Measurements from ENCODE around the gene CDH23.

CDH23 gene

DNA sequence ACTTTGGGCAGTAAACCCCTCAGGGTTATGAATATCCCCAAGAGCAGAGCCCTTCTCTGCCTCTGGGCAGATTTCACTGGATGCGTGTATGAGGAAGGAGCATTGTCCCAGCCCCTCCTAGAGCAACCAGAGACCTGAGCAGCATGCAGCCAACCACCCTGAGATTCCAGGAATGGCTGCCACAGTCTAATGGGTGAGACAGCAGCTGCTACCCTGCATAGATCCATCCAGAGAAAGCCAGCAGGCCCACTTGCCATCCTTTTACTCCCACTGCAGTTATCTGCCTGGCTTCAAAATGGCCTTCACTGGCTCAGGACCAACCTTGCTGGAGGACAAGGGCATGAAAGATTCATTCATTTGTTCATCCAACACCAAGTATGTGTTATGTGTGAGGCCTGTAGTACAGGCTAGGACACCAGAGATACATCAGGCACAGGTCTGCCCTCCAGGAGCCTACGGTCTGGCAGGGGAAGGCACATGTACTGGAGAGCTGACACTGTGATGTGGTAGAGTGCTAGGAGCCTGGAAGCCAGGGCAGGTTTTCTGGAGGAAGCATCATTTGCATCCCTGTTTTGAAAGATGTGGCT is 349.0 kb downstream of the CDH23 start:
- no peak for DNase-seq (ENCODE audit: low spot score)

GRCh38 chr10:71746344-71747037 is 349.8 kb downstream of the CDH23 start:
- DNase-seq (ENCODE audit: low spot score) = no peak

GRCh38 chr10:71747039-71747531 is 350.4 kb downstream of the CDH23 start:
- DNase-seq (ENCODE audit: low spot score) = no peak

DNA sequence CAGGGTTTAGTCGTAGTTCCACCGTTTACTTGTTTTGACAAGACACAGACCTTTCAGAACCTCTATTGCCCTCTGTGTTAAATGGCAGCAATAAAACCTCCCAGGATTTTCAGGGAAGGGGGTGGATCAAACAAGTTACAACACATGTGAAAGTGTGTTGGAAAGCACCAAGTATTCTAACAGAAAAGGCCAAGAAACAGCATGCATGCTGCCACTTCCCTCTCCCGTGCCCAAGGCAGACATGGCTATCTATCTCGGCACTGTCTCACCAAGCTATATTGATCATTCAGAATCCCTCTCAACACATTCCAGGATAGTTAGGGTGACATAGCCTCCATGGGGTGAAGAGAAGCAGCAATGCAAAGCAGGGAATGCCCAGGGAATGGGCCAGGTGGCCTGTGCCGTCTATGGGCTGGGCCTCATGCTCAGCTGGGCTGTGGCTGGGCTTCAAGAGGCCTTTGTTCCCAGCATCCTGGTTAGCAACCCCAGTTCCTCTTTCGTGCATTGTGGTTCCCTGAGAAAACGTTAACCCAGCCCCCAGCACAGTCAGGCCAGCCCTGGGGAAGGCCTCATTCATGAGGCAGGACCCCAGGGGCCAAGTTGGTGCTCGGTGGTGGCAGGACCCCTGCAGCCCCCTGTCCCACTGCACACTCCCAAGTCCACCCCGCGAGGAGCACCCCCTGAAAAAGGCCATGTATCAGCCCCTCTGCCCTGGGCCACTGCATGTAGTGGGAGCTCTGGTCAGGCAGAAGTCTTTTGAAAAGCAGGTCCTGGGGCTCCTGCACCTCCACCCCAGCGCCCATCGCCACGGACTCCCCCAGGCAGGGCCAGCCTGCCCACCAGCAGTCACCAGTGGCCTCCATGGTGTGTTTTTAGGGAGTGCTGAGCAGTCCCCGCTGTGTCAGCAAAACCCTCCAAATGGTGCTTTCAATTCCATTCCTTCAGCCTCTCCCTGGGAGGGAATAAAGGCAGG is 351.1 kb downstream of the CDH23 start:
- DNase-seq (ENCODE audit: low spot score) = no peak

GRCh38 chr10:71748671-71749191 is 352.0 kb downstream of the CDH23 start:
- no peak for DNase-seq (ENCODE audit: low spot score)

GRCh38 chr10:71749396-71749795 is 352.7 kb downstream of the CDH23 start:
- no peak for DNase-seq (ENCODE audit: low spot score)

DNA sequence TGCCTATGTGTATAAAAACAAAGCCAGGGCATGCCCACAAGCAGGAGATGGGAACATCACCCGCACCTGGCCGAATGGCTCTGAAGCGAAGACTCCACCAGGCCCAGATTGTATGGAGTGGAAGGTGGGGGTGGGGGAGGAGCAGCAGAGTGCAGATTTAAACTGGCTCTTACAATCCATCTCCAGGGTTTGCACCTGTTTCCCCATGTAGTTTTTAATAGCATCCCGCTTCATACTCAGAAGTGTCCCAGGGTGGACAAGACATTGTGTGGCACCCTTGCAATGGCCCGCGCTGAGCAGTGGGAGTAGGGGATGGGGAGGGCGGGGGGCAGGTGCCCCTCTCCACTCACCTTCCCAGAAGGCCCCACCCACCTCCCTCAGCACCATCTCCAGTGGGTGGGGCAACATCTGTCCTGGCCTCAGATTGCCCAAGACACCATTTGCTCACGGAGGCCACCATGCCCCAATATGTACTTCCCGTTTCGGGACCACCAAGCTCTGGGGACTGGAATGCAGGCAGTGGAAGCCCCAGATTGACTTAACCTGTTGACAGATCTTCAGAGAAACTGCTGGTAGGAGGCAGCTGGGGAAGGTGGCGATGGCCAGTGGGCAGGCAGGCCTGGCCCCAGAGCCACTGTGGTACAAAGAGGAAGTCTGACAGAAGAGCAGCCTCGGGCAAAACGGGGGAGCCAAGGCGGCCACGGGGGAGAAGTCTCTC is 353.6 kb downstream of the CDH23 start:
- DNase-seq (ENCODE audit: low spot score) = no peak

DNA sequence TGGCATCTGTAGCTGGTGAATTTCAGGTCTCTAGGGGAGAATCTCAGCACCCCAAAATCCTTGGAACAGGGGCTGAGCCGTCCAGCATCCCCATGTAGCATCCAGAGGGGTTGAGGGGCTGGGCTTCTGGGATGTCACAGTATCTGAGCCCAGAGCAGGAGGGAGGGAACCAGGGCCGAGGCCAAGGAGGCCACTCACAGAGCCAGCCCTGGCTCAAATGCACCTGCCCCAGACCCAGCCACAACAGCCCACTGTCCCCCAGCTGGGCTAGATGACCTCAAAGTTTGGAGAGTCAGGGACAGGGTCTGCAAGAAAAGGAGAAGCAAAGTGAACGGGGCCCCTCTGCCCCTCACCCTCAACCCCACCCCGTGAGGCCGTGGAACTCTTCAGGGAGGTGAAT is 354.3 kb downstream of the CDH23 start:
- DNase-seq (ENCODE audit: low spot score) = no peak

DNA sequence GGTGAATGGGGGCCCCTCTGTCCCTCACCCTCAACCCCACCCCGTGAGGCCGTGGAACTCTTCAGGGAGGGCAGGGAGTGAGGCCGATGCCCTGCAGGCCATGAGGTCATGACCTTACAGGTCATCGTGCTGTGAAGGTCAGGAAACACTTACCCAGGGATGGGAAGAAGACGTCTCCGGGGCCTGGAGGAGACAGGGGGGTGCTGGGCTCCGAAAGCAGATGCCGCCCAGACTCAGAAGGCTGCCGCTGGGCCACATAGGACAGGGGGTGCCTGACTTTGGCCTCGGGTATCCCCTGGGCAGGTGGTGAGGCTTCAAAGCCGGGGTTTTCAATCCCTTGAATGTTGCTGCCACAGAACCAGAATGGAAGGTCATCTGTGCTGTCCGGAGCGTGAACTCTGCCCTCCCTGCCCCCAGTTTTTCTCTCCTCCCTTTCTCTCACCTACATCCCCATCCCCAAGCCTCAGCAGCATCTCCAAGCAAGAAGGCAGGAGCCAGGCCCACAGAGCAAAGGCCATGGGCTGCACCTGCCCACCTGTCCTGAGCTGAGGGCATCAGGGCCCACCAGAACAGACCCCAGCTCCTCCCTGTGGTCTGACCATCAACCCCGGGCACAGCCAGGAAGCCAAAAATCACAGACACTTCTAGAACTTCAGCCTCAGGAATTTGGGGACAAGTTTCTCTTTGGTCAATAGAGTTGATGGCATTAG is 354.9 kb downstream of the CDH23 start:
- no peak for DNase-seq (ENCODE audit: low spot score)

GRCh38 chr10:71752391-71753090 is 355.8 kb downstream of the CDH23 start:
- no peak for DNase-seq (ENCODE audit: low spot score)

DNA sequence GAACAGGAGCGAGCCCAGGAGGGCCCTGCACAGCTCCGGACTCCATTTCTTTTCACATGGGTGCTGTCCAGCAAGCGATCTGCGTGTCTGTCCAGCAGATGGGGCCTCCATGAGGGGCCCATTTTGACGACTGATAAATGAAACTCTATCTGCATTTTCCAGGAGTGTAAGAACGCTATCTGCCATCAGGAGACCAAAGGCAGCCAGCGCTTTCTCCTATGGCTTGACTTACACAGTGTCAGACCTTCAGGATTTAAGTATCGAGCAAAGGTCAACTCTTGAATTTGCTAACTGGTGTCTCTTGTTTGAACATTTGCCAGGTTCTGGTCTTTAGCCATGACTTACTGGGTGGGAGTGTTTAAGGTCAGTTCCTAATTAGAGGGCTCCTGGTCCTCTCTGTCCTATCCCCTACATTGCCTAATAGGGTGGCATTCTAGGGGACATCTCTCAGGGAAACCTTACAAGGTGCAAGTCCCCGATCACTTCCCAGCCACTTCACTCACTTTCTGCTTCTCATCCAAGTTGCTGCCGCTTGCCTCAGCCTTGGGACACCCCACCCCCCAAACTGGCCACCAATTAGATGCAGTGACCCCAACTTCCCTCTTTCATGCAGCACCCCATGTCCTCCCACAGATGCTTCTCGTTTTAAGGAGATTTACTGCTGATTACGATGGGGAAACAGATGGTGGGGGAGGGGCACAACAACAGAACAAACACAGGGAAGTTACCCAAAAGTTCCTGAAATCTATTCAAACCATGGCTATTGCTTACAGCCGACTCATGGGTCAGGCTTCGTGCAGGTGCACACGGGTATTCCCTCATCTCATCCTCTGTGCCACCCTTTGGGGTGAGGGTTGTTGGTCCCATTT is 356.6 kb downstream of the CDH23 start:
- DNase-seq (ENCODE audit: low spot score) = no peak

DNA sequence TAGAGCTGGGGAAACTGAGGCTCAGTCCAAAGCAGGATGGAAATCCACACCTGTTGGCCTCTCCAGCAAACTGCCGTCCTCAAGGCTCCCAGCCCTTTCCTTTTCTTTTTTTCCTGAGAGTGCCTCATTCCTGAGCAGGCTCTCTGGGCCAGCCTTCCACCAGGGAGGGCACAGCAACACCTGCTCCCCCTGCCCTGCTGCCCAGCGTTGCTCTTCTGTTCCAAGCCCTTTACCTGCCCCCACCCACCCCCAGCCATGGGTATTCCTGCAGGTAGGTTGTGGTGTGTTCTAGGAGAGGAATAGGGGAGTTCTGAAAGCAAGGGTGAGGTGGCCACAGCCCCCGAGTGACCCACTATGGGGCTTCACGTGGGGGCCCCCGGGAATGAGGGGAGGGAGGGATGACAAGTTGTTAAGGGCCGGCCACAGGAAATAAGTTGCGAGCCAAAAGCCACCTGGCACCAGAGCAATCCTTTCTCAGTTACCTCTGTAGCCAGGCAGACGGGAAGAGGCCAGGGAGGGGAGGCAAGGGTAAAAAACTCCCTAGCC is 357.3 kb downstream of the CDH23 start:
- no peak for DNase-seq (ENCODE audit: low spot score)

GRCh38 chr10:71754562-71754961 is 357.8 kb downstream of the CDH23 start:
- no peak for DNase-seq (ENCODE audit: low spot score)

- no peak for DNase-seq (ENCODE audit: low spot score)
Measured at GRCh38 chr10:71755179-71755879, 358.6 kb downstream of the CDH23 start.

GRCh38 chr10:71756311-71757191 is 359.8 kb downstream of the CDH23 start:
- DNase-seq (ENCODE audit: low spot score) = no peak

- no peak for DNase-seq (ENCODE audit: low spot score)
Measured at GRCh38 chr10:71757399-71757922, 360.7 kb downstream of the CDH23 start.

GRCh38 chr10:71761105-71761511 is 364.4 kb downstream of the CDH23 start:
- DNase-seq (ENCODE audit: low spot score) = no peak

Data from LoVo (cell line).